GM23338 (cell line): ENCODE results near the gene SPTBN4. TPM values are rescaled to one million over a fixed set of nuclear protein-coding genes. Genes with fewer than 3 reads are reported as not detected.

Source experiments
- ATAC-seq: fragments of 200-7000 bp; cut with Tn5 transposase; 3 replicates; pipeline ENCODE4 v1.9.1; 2020
- DNase-seq: peaks from one replicate; pipeline ENCODE4 v3.0.0-alpha.2; 2015; ENCODE audit warnings: low spot score
- H2AFZ ChIP-seq: fragments of 200-600 bp; sonication (generic); 2 replicates; pipeline ENCODE4 v1.8.0; 2016; ENCODE audit warnings: antibody characterized with exemption, mild to moderate bottlenecking, moderate library complexity
- H3F3A ChIP-seq: fragments of 200-600 bp; sonication (generic); replicated peaks from 2 replicates; pipeline ENCODE4 v1.8.0; 2017; ENCODE audit warnings: antibody characterized with exemption, mixed run types, low read depth
- H3K27ac ChIP-seq: fragments of 200-600 bp; sonication (generic); 2 replicates; pipeline ENCODE4 v1.6.1; 2016; ENCODE audit warnings: low read depth
- H3K27me3 ChIP-seq: fragments of 200-600 bp; sonication (generic); 2 replicates; pipeline ENCODE4 v1.8.0; 2016; ENCODE audit warnings: mild to moderate bottlenecking, mixed run types, moderate library complexity; ENCODE audit not compliant: insufficient read depth
- H3K36me3 ChIP-seq: fragments of 200-600 bp; sonication (generic); 2 replicates; pipeline ENCODE4 v1.8.0; 2016; ENCODE audit warnings: mild to moderate bottlenecking; ENCODE audit not compliant: insufficient read depth
- H3K4me1 ChIP-seq: fragments of 200-600 bp; sonication (generic); 2 replicates; pipeline ENCODE4 v1.8.0; 2016; ENCODE audit warnings: mild to moderate bottlenecking, moderate library complexity; ENCODE audit not compliant: insufficient read depth
- H3K4me2 ChIP-seq: fragments of 200-600 bp; sonication (generic); 2 replicates; pipeline ENCODE4 v1.7.1; 2017; ENCODE audit warnings: mixed run types
- H3K4me3 ChIP-seq: fragments of 200-600 bp; sonication (generic); 2 replicates; pipeline ENCODE4 v1.6.1; 2016; ENCODE audit warnings: mixed run types
- H3K79me2 ChIP-seq: fragments of 200-600 bp; sonication (generic); replicated peaks from 2 replicates; pipeline ENCODE4 v1.8.0; 2017; ENCODE audit warnings: mild to moderate bottlenecking; ENCODE audit not compliant: insufficient read depth
- H3K9me2 ChIP-seq: fragments of 200-600 bp; sonication (generic); 2 replicates; pipeline ENCODE4 v1.8.0; 2017; ENCODE audit not compliant: insufficient read depth
- H4K20me1 ChIP-seq: fragments of 200-600 bp; sonication (generic); replicated peaks from 2 replicates; pipeline ENCODE4 v1.8.0; 2017; ENCODE audit warnings: mild to moderate bottlenecking; ENCODE audit not compliant: insufficient read depth
- H3K27ac Mint-ChIP-seq: 2 replicates; pipeline ENCODE4 v1.8.0; 2020; ENCODE audit warnings: inconsistent platforms, mild to moderate bottlenecking, moderate library complexity, mixed read lengths
- H3K27me3 Mint-ChIP-seq: 3 replicates; pipeline ENCODE4 v1.8.0; 2022; ENCODE audit warnings: low read depth, mild to moderate bottlenecking, moderate library complexity, mixed read lengths, inconsistent platforms; ENCODE audit not compliant: insufficient read depth, poor library complexity
- H3K36me3 Mint-ChIP-seq: 3 replicates; pipeline ENCODE4 v1.8.0; 2021; ENCODE audit warnings: low read depth, mild to moderate bottlenecking, inconsistent platforms, moderate library complexity, mixed read lengths
- H3K4me1 Mint-ChIP-seq: 3 replicates; pipeline ENCODE4 v1.8.0; 2020; ENCODE audit warnings: mild to moderate bottlenecking, inconsistent platforms, mixed read lengths
- H3K4me3 Mint-ChIP-seq: 3 replicates; pipeline ENCODE4 v1.8.0; 2021; ENCODE audit warnings: moderate library complexity, mild to moderate bottlenecking, inconsistent platforms, mixed read lengths
- H3K9me3 Mint-ChIP-seq: 3 replicates; pipeline ENCODE4 v1.8.0; 2020; ENCODE audit warnings: moderate library complexity, mild to moderate bottlenecking, inconsistent platforms, mixed read lengths
- CREB1 ChIP-seq: fragments of 250-450 bp; sonication (Bioruptor Pico); IDR thresholded peaks from 2 replicates; pipeline ENCODE4 v1.5.0; 2020; ENCODE audit warnings: low read depth, mild to moderate bottlenecking, moderate library complexity
- CTCF ChIP-seq, 2 experiments: fragments of 200-600 bp in 1 of 2; sonication (generic) in 1 of 2; conservative IDR thresholded peaks; 2 replicates each; pipeline versions ENCODE4 v1.5.1 to v1.6.1; 2016 to 2017; ENCODE audit warnings: antibody characterized with exemption in 2 of 2, low read depth in 2 of 2, mild to moderate bottlenecking in 2 of 2, moderate library complexity in 1 of 2
- EZH2 ChIP-seq: fragments of 200-600 bp; sonication (generic); IDR thresholded peaks from one replicate; pipeline ENCODE4 v1.8.0; 2017; ENCODE audit warnings: antibody characterized with exemption, mild to moderate bottlenecking, low read depth; ENCODE audit not compliant: unreplicated experiment
- JUNB ChIP-seq: IDR thresholded peaks from one replicate; pipeline ENCODE4 v1.6.1; 2016; ENCODE audit warnings: antibody characterized with exemption; ENCODE audit not compliant: unreplicated experiment
- NANOG ChIP-seq: IDR thresholded peaks from 2 replicates; pipeline ENCODE4 v1.6.1; 2016; ENCODE audit warnings: antibody characterized with exemption, borderline replicate concordance
- POLR2AphosphoS5 ChIP-seq: IDR thresholded peaks from 2 replicates; pipeline ENCODE4 v1.6.1; 2016; ENCODE audit warnings: antibody characterized with exemption, low read depth
- STAT1 ChIP-seq: IDR thresholded peaks from one replicate; pipeline ENCODE4 v1.6.1; 2016; ENCODE audit warnings: antibody characterized with exemption; ENCODE audit not compliant: unreplicated experiment
- ZNF114 ChIP-seq: fragments of 250-450 bp; sonication (Bioruptor Pico); IDR thresholded peaks from 2 replicates; pipeline ENCODE4 v1.5.0; 2020; ENCODE audit warnings: mild to moderate bottlenecking, moderate library complexity
- ZNF331 ChIP-seq: fragments of 250-450 bp; sonication (Bioruptor Pico); IDR thresholded peaks from 2 replicates; pipeline ENCODE4 v1.5.0; 2020; ENCODE audit warnings: low read depth, mild to moderate bottlenecking, moderate library complexity
- ZNF462 ChIP-seq: fragments of 250-450 bp; sonication (Bioruptor Pico); IDR thresholded peaks from 2 replicates; pipeline ENCODE4 v1.5.0; 2020; ENCODE audit warnings: mild to moderate bottlenecking, moderate library complexity
- polyA plus RNA-seq: library from polyadenylated mRNA; unstranded; fragments of >200 nt; fragmentation: Nextera tagmentation; extraction: Ambion mirVana; gene quantifications from 2 replicates; pipeline ENCODE4 v1.2.1, GENCODE V29; 2016
- total RNA-seq: library from RNA; depleted of rRNA; stranded (reverse); fragments of >200 nt; shearing (Covaris generic); gene quantifications from 2 replicates; pipeline ENCODE4 v1.2.3, GENCODE V29; 2014
- TF ChIP-seq, protein P1 (sequence below): IDR thresholded peaks from one replicate; pipeline ENCODE4 v1.6.1; 2018; ENCODE audit warnings: antibody characterized with exemption; ENCODE audit not compliant: unreplicated experiment
- TF ChIP-seq, protein P2 (sequence below): IDR thresholded peaks from 2 replicates; pipeline ENCODE4 v1.6.1; 2016; ENCODE audit warnings: antibody characterized with exemption

The SPTBN4 gene
- total and polyA plus RNA-seq, 2 experiments from 2014 or later = 1.6 to 2.3 TPM

DNA sequence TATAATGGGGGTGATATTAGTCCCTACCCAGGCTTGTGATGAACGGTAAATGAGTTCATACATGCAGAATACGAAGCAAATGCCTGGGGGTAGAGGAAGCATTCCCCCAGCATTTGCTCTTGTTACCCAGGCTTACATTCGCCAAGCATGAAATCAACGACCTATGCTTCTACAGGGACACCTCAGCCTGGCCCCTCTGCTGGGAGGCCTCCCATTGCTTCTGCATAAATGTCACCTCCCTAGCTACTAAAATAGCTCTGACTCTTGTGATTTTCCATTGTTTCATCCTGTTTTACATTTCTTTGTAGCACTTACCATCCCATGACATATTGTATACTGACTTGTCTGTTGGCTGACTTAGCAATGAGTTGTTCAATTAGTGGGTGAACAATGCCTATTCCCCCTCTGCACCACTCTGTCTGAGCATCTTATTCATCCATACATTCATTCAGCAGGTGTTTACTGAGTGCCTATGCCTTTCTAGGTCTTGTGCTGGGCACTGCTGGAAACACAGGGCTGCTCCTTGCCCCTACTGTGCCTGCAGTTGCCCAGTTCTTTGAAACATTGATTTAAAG is 47.0 kb downstream of the SPTBN4 start:
- H3K36me3 ChIP-seq = no peaks in the 10 kb centered on the region; the same call in 1 of the 2 replicates
- ATAC-seq (no peak), DNase-seq (no peak)
- H3K27me3 ChIP-seq = peaks cover 90% of the 10 kb centered on the region
- Mint-ChIP-seq H3K27ac (no peak overlapping the region), H3K36me3 (no peaks in the 10 kb centered on the region; the same call in 2 of the 3 replicates), H3K4me1 (no peaks in the 10 kb centered on the region; the same call in 2 of the 3 replicates), H3K9me3 (peaks cover 16% of the 10 kb centered on the region), H3K4me3 (no peak overlapping the region; the same call in 2 of the 3 replicates), H3K27me3 (peaks cover 80% of the 10 kb centered on the region)
- no peaks in the 10 kb centered on the region for H4K20me1 ChIP-seq
- TF ChIP-seq, protein P1, sequence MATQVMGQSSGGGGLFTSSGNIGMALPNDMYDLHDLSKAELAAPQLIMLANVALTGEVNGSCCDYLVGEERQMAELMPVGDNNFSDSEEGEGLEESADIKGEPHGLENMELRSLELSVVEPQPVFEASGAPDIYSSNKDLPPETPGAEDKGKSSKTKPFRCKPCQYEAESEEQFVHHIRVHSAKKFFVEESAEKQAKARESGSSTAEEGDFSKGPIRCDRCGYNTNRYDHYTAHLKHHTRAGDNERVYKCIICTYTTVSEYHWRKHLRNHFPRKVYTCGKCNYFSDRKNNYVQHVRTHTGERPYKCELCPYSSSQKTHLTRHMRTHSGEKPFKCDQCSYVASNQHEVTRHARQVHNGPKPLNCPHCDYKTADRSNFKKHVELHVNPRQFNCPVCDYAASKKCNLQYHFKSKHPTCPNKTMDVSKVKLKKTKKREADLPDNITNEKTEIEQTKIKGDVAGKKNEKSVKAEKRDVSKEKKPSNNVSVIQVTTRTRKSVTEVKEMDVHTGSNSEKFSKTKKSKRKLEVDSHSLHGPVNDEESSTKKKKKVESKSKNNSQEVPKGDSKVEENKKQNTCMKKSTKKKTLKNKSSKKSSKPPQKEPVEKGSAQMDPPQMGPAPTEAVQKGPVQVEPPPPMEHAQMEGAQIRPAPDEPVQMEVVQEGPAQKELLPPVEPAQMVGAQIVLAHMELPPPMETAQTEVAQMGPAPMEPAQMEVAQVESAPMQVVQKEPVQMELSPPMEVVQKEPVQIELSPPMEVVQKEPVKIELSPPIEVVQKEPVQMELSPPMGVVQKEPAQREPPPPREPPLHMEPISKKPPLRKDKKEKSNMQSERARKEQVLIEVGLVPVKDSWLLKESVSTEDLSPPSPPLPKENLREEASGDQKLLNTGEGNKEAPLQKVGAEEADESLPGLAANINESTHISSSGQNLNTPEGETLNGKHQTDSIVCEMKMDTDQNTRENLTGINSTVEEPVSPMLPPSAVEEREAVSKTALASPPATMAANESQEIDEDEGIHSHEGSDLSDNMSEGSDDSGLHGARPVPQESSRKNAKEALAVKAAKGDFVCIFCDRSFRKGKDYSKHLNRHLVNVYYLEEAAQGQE = no peak
- TF ChIP-seq STAT1 (no peak), ZNF331 (CRISPR knock-in tag) (no peak), CTCF (conservative IDR thresholded peaks at IDR 0.05; ENCODE audit: low read depth in 2 of 2) (no peak), JUNB (no peak), ZNF462 (CRISPR knock-in tag) (no peak), EZH2 (no peak), CREB1 (CRISPR knock-in tag) (no peak), NANOG (no peak), ZNF114 (CRISPR knock-in tag) (no peak), POLR2AphosphoS5 (no peak)
- TF ChIP-seq, protein P2, sequence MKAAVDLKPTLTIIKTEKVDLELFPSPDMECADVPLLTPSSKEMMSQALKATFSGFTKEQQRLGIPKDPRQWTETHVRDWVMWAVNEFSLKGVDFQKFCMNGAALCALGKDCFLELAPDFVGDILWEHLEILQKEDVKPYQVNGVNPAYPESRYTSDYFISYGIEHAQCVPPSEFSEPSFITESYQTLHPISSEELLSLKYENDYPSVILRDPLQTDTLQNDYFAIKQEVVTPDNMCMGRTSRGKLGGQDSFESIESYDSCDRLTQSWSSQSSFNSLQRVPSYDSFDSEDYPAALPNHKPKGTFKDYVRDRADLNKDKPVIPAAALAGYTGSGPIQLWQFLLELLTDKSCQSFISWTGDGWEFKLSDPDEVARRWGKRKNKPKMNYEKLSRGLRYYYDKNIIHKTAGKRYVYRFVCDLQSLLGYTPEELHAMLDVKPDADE = no peak
- no peak overlapping the region for H3K4me2 ChIP-seq
- peaks cover 12% of the 10 kb centered on the region; the same call in 1 of the 2 replicates for H3F3A ChIP-seq
- H3K4me1 ChIP-seq = no peaks in the 10 kb centered on the region
- H3K9me2 ChIP-seq = no peaks in the 10 kb centered on the region
- H2AFZ ChIP-seq = no peak overlapping the region
- no peaks in the 10 kb centered on the region for H3K79me2 ChIP-seq
- H3K4me3 ChIP-seq = no peak overlapping the region
- no peak overlapping the region for H3K27ac ChIP-seq
